ENCODE measurements around the gene OR6B1.

Gene OR6B1

GRCh38 chr7:143967398-143967797 lies 32.7 kb upstream of the OR6B1 start:
- H3K27ac ChIP-seq: peak overlapping the region; percentile 23; the same call in 1 of the 2 replicates
- TF ChIP-seq, protein P1, sequence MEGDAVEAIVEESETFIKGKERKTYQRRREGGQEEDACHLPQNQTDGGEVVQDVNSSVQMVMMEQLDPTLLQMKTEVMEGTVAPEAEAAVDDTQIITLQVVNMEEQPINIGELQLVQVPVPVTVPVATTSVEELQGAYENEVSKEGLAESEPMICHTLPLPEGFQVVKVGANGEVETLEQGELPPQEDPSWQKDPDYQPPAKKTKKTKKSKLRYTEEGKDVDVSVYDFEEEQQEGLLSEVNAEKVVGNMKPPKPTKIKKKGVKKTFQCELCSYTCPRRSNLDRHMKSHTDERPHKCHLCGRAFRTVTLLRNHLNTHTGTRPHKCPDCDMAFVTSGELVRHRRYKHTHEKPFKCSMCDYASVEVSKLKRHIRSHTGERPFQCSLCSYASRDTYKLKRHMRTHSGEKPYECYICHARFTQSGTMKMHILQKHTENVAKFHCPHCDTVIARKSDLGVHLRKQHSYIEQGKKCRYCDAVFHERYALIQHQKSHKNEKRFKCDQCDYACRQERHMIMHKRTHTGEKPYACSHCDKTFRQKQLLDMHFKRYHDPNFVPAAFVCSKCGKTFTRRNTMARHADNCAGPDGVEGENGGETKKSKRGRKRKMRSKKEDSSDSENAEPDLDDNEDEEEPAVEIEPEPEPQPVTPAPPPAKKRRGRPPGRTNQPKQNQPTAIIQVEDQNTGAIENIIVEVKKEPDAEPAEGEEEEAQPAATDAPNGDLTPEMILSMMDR (conservative IDR thresholded peaks at IDR 0.05): no peak

GRCh38 chr7:143973870-143974416 lies 26.2 kb upstream of the OR6B1 start:
- H3K27ac ChIP-seq: peak overlapping the region; percentile 42
- TF ChIP-seq, protein P1 (conservative IDR thresholded peaks at IDR 0.05): no peak

GRCh38 chr7:143974459-143974858 lies 25.7 kb upstream of the OR6B1 start:
- H3K27ac ChIP-seq: peak overlapping the region; percentile 42
- TF ChIP-seq, protein P1 (conservative IDR thresholded peaks at IDR 0.05): no peak

DNA sequence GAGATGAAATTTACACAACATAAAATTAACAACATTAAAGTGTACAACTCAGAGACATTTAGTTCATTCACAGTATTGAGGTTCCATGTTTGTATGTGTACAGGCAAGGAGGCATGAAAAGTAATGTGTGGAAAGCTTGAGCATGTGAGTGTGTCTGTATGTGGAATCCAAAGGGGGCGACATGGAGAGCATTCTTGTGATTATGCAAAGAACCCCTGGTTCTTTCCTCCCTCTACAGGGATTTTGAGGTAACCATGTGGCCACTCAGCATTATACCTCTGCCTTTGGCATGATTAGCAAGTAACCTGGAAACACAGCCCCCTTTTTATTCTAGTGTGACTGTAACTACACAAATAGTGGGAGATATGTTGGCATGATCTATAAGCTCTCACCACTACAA lies 24.5 kb upstream of the OR6B1 start:
- TF ChIP-seq, protein P1 (conservative IDR thresholded peaks at IDR 0.05): no peak
- H3K27ac ChIP-seq: no peak overlapping the region

GRCh38 chr7:143978585-143978984 lies 21.5 kb upstream of the OR6B1 start:
- TF ChIP-seq, protein P1 (conservative IDR thresholded peaks at IDR 0.05): no peak
- no peak overlapping the region for H3K27ac ChIP-seq

DNA sequence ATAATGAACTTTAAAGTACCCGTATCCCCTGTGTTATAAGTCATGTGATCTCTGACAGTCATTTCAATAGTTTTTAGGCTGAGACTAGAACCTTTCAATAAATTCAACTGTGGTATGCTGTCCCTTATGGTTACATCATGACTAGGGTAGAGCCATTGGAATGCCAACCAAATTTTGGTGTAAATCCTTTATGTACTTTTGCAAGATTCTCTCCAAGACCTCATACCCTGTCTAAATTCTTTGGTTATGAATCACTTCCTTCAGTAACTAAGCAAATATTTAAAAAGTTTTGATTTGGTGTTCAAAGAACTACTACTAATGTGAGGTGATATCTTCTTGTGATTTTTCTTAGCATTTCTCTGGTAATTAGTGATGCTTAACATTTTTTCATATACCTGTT lies 20.8 kb upstream of the OR6B1 start:
- TF ChIP-seq, protein P1 (conservative IDR thresholded peaks at IDR 0.05): no peak

DNA sequence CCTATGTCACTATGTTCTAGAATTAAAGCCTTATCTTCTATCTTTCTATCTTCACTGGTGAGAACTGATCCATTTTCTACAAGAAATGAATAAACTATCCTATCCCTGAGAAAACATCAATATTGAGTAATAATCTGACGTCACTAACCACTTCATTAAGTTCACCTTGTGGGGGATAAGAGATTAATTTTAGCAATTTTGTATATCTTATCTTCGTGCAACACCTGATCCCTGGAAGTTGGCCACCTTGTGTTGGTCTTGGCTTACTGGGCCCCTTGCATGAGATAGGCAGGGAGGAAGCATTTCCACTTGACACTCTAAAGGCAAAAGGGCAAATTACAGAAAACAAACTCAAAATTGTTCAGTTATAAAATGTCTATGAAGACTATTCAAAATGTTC lies 20.1 kb upstream of the OR6B1 start:
- TF ChIP-seq, protein P1 (conservative IDR thresholded peaks at IDR 0.05): no peak
- no peak overlapping the region for H3K27ac ChIP-seq

More for the DNA sequence above, 20.8 kb upstream of the OR6B1 start:
- no peak overlapping the region for H3K27ac ChIP-seq
